Activated B cell treated with CpG ODN at 0.5 μM for 24 hours (primary cell): ENCODE measurements around the gene CALHM2. TPM values are rescaled to one million over a fixed set of nuclear protein-coding genes. Genes with fewer than 3 reads are reported as not detected.

Experiments
- ATAC-seq: fragments of 200-7000 bp; cut with Tn5 transposase; one replicate; pipeline ENCODE4 v1.10.0; 2021; ENCODE audit warnings: low read depth, mild to moderate bottlenecking, moderate library complexity
- CTCF ChIA-PET: fragments of 350-600 bp; sonication (Branson Sonifier 250); formaldehyde crosslinking; loops from one replicate; lab custom pipeline; 2021; ENCODE audit warnings: antibody characterized with exemption; lab: Charles Lee
- POLR2A ChIA-PET: fragments of 350-600 bp; sonication (Branson Sonifier 250); formaldehyde crosslinking; loops from one replicate; lab custom pipeline; 2021; ENCODE audit warnings: antibody characterized with exemption; lab: Charles Lee
- DNase-seq: peaks from one replicate; pipeline ENCODE4 v3.0.0; 2022
- H3K27ac Mint-ChIP-seq: one replicate; pipeline ENCODE4 v1.8.0; 2020; ENCODE audit warnings: mixed read lengths
- H3K27me3 Mint-ChIP-seq: one replicate; pipeline ENCODE4 v1.8.0; 2021; ENCODE audit warnings: mixed read lengths
- H3K36me3 Mint-ChIP-seq: one replicate; pipeline ENCODE4 v1.8.0; 2021; ENCODE audit warnings: low read depth, mixed read lengths
- H3K4me1 Mint-ChIP-seq: one replicate; pipeline ENCODE4 v1.8.0; 2021; ENCODE audit warnings: mixed read lengths
- H3K4me3 Mint-ChIP-seq: one replicate; pipeline ENCODE4 v1.8.0; 2020; ENCODE audit warnings: mild to moderate bottlenecking, mixed read lengths
- H3K9me3 Mint-ChIP-seq: one replicate; pipeline ENCODE4 v1.8.0; 2020; ENCODE audit warnings: mixed read lengths
- CTCF ChIP-seq: fragments of 200-600 bp; IDR thresholded peaks from one replicate; pipeline ENCODE4 v1.8.0; 2022; ENCODE audit warnings: antibody characterized with exemption, mild to moderate bottlenecking
- intact Hi-C: fragments of 100-400 bp; cut with micrococcal nuclease; formaldehyde crosslinking; loops from one replicate; pipeline ENCODE4 v1.15.1; 2024
- total RNA-seq: library from RNA; stranded (reverse); gene quantifications from 2 replicates; pipeline ENCODE4 v1.2.3, GENCODE V29; 2022

CALHM2 gene
- total RNA-seq, 1 donor from 2014 or later = 17.5 TPM

- intact Hi-C loops = loop anchor here (5.0 to 10.0 kb wide), 3 partner anchors 35 to 827 kb away; partner anchors contain the start of genes STN1 and TRIM8
- CTCF ChIA-PET = interaction anchor here (1.2 to 2.0 kb wide), 5 partner anchors 11 to 56 kb away, joined by 3 to 8 read pairs (median 3); partner anchors contain the start of gene CALHM2
- no peak for TF ChIP-seq CTCF
- Mint-ChIP-seq H3K36me3 (no peaks in the 10 kb centered on the region), H3K9me3 (no peaks in the 10 kb centered on the region), H3K27ac (peak overlapping the region; percentile 96), H3K4me1 (peaks cover 66% of the 10 kb centered on the region), H3K4me3 (peak overlapping the region; percentile 75), H3K27me3 (no peaks in the 10 kb centered on the region)
- POLR2A ChIA-PET = interaction anchor here (0.6 to 4.4 kb wide), 12 partner anchors 10 to 634 kb away, joined by 3 to 58 read pairs (median 4); partner anchors contain the start of genes BORCS7, CALHM2, NEURL1 and TAF5
- ATAC-seq = peak; percentile 20
- peak; percentile 35 for DNase-seq
Measured at GRCh38 chr10:103472005-103472404, 19.8 kb upstream of the CALHM2 start.

DNA sequence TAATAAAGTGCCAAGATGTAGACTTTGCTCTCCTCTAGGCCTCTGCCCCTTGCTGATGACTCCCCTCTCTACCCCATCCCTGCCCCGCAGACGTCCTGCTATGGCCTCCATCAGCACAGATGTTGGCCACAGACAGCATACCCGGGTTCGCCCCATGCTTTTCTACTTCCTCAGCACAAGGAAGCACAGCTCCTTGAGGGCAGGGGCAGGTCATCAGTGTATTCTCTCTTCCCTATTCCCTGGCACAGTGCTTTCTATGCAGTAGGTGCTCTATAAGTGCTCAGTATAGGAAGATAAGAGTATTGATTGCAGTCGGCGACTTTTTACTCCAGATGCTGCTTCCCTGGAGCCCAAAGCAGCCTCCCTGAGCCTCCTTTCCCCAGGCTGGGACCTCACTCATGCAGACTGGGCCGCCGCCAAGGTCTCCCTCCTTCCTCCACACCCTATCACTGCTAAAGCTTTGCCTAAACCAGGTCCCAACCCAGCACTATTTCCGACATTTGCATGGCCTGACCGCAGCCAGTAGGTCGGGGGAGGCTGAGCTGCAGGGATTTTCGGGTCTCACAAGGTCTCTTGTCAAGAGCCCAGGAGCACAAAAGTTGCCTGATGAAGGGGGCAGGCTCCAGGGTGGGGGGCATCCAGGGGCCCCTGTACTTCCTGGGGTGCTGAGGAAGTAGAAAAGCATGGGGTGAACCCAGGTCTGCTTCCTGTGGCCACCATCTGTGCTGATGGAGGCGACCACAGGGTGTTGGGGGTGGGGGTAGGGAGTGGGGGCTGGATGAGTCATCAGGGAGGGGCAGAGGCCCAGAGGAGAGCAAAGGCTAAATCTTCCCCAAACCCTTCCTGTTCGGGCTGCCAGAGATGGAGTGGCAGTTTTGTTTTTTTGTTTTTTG is 18.8 kb upstream of the CALHM2 start:
- peaks cover 72% of the 10 kb centered on the region for H3K4me1 Mint-ChIP-seq
- POLR2A ChIA-PET = interaction anchor here (0.6 to 4.4 kb wide), 12 partner anchors 9 to 1077 kb away, joined by 3 to 58 read pairs (median 4); partner anchors contain the start of genes BORCS7, CALHM2, NEURL1 and NT5C2

GRCh38 chr10:103469201-103469600 is 17.0 kb upstream of the CALHM2 start:
- TF ChIP-seq CTCF = no peak
- Mint-ChIP-seq H3K9me3 (no peaks in the 10 kb centered on the region), H3K27me3 (no peaks in the 10 kb centered on the region), H3K4me3 (no peak overlapping the region), H3K27ac (peak overlapping the region; percentile 96), H3K4me1 (peaks cover 75% of the 10 kb centered on the region), H3K36me3 (no peaks in the 10 kb centered on the region)
- POLR2A ChIA-PET = interaction anchor here (4.4 kb wide), 1 partner anchor 16 kb away, joined by 58 read pairs; the partner anchor contains the start of gene CALHM2
- CTCF ChIA-PET = interaction anchor here (1.0 kb wide), 1 partner anchor 16 kb away, joined by 4 read pairs; no protein-coding TSS in a partner anchor
- DNase-seq (no peak), ATAC-seq (no peak)
- intact Hi-C loops = no loop called here

More for the DNA sequence above, 18.8 kb upstream of the CALHM2 start:
- ATAC-seq (peak; percentile 76), DNase-seq (peak; percentile 70)
- CTCF ChIA-PET = interaction anchor here (1.2 to 2.0 kb wide), 4 partner anchors 18 to 55 kb away, joined by 3 to 8 read pairs (median 3); partner anchors contain the start of gene CALHM2
- Mint-ChIP-seq H3K27me3 (no peaks in the 10 kb centered on the region), H3K36me3 (no peaks in the 10 kb centered on the region), H3K4me3 (peak overlapping the region; percentile 75), H3K27ac (peak overlapping the region; percentile 96), H3K9me3 (no peaks in the 10 kb centered on the region)
- intact Hi-C loops = loop anchor here (1.0 to 10.0 kb wide), 5 partner anchors 11 to 826 kb away; partner anchors contain the start of genes CALHM2, STN1 and TRIM8
- no peak for TF ChIP-seq CTCF

DNA sequence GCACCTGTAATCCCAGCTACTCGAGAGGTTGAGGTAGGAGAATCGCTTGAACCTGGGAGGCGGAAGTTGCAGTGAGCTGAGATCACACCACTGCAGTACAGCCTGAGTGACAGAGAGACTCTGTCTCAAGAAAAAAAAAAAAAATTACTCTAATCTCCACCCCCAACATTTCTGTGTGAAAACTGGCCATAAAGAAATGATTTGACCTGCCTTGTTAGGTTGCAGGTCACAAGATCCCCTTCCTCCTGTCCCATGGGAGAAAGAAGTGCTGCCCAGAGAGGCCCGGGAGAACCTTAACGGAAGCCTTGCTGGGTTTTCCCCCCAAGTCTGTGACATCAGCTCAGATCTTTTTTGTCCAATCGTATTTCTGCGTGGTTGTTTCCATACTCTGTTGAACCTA is 15.2 kb upstream of the CALHM2 start:
- Mint-ChIP-seq H3K9me3 (no peaks in the 10 kb centered on the region), H3K4me3 (peak overlapping the region; percentile 71), H3K4me1 (peaks cover 62% of the 10 kb centered on the region), H3K27me3 (no peaks in the 10 kb centered on the region), H3K27ac (peak overlapping the region; percentile 96), H3K36me3 (no peaks in the 10 kb centered on the region)
- DNase-seq (no peak), ATAC-seq (peak; percentile 40)
- ChIA-PET POLR2A (interaction anchor here (0.7 to 1.5 kb wide), 5 partner anchors 9 to 730 kb away, joined by 3 to 17 read pairs (median 4); partner anchors contain the start of genes CALHM1 and CALHM2), CTCF (interaction anchor here (0.6 to 1.3 kb wide), 3 partner anchors 14 to 93 kb away, joined by 3 to 4 read pairs (median 3); no protein-coding TSS in a partner anchor)
- intact Hi-C loops = loop anchor here (1.0 kb wide), 1 partner anchor 15 kb away; no protein-coding TSS in a partner anchor
- no peak for TF ChIP-seq CTCF
